Skeletal muscle tissue (tissue), 4 donors: ENCODE results near the gene NEDD8. TPM values are rescaled to one million over a fixed set of nuclear protein-coding genes. Genes with fewer than 3 reads are reported as not detected.
A peak's percentile ranks its signal among the peaks of the same experiment; 100 is the strongest.

Experiments used
- H3K27ac ChIP-seq: one replicate; pipeline ENCODE4 v1.7.0; 2013; ENCODE audit warnings: mild to moderate bottlenecking, low read depth, low read length, inconsistent platforms
- H3K27me3 ChIP-seq, 3 donors: one replicate each; pipeline ENCODE4 v1.7.0; 2013; ENCODE audit warnings: low read length in 3 of 3; ENCODE audit not compliant: control insufficient read depth in 3 of 3, insufficient read depth in 3 of 3
- H3K36me3 ChIP-seq, 3 donors: one replicate each; pipeline ENCODE4 v1.7.0; 2013; ENCODE audit warnings: low read length in 3 of 3; ENCODE audit not compliant: control insufficient read depth in 3 of 3, insufficient read depth in 3 of 3
- H3K4me1 ChIP-seq, 3 donors: one replicate each; pipeline ENCODE4 v1.7.0; 2013; ENCODE audit warnings: low read length in 3 of 3, mild to moderate bottlenecking in 3 of 3; ENCODE audit not compliant: control insufficient read depth in 3 of 3, insufficient read depth in 3 of 3
- H3K4me3 ChIP-seq, 3 donors: one replicate each; pipeline ENCODE4 v1.7.0; 2013; ENCODE audit warnings: low read length in 3 of 3
- H3K9ac ChIP-seq, 3 donors: one replicate each; pipeline ENCODE4 v1.7.0; 2013; ENCODE audit warnings: low read length in 3 of 3, mild to moderate bottlenecking in 3 of 3, moderate library complexity in 2 of 3, low read depth in 1 of 3
- H3K9me3 ChIP-seq, 3 donors: one replicate each; pipeline ENCODE4 v1.7.0; 2013; ENCODE audit warnings: low read length in 3 of 3; ENCODE audit not compliant: control insufficient read depth in 3 of 3
- total RNA-seq: library from RNA; depleted of rRNA; stranded (reverse); fragments of >200 nt; gene quantifications from one replicate; pipeline ENCODE4 v1.2.3, GENCODE V29; 2014
- donor health status: Osteomylitis.

Gene NEDD8
- total RNA-seq, 1 donor from 2014 or later = 81.9 TPM

GRCh38 chr14:24198814-24199524 lies 33.2 kb downstream of the NEDD8 start:
- H3K27me3 ChIP-seq = no peaks in the 10 kb centered on the region
- peaks cover 0 to 10% (median 8%) of the 10 kb centered on the region in 3 donors for H3K36me3 ChIP-seq
- peaks cover 19 to 28% (median 25%) of the 10 kb centered on the region in 3 donors for H3K4me1 ChIP-seq
- no peak overlapping the region for H3K4me3 ChIP-seq
- no peak overlapping the region for H3K27ac ChIP-seq
- no peak overlapping the region for H3K9ac ChIP-seq
- H3K9me3 ChIP-seq = no peaks in the 10 kb centered on the region

DNA sequence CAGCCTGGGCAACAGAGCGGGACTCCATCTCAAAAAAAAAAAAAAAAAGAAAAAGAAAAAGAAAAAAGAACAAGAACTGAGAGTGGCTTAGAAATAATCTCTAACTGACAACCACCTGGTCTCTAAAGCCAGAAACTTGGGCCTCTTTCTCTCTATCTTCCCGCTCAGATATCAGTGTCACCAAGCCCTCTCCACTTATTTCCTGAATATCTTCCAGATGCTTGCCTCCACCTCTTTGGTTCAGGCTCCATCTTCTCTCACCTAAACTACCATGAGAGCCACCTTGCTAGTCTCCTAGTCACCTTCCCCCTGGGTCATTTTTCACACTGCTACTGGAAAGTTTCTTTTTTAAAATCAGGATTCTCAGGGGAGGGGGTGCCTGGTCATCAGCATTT lies 35.1 kb downstream of the NEDD8 start:
- no peak overlapping the region for H3K27ac ChIP-seq
- H3K4me3 ChIP-seq = no peak overlapping the region
- no peak overlapping the region for H3K9ac ChIP-seq
- H3K9me3 ChIP-seq = no peaks in the 10 kb centered on the region
- H3K36me3 ChIP-seq = peaks cover 11 to 18% (median 16%) of the 10 kb centered on the region in 3 donors
- H3K4me1 ChIP-seq = peaks cover 19 to 31% (median 26%) of the 10 kb centered on the region in 3 donors
- no peaks in the 10 kb centered on the region for H3K27me3 ChIP-seq

DNA sequence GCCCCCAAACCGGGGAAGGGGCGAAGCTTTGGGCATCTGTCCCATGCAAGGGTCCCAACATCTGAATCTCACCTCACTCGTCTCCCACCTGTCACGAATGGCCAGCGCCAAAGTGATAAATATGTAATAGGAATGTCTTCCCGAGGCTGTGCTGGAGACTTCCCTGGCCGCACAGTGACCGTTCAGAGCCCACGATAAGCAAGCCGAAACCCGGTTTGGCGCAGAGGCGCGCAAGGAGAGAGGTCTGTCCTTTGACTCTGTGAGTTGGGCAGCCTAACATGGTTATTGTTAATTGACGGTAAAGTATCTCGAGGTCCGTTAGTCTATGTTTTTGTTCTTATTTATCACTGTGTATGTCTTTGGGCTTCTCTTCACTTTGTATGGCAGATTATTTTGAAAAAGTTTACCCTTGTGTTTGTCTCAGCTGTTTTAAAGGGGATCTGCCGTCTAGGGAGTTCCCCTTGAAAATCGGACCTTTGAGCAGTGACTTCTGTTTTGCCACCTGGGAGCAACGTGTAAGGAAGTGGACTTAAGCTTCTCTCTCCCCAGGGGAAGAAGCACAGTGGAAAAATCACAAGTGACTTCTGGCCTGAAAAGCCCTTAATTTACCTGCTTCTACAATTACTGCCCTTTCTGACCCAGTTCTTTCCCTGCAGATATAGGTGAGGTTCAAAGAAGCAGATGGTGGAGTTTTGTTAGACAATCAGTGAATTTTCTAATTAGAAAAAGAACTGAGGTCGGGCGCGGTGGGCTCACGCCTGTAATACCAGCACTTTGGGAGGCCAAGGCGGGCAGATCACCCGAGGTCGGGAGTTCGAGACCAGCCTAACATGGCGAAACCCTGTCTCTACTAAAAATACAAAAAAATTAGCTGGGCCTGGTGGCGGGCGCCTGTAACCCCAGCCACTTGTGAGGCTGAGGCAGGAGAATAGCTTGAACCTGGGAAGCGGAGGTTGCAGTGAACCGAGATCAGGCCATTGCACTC lies 35.8 kb downstream of the NEDD8 start:
- H3K36me3 ChIP-seq = peaks cover 18 to 23% (median 18%) of the 10 kb centered on the region in 3 donors
- peak overlapping the region; percentile 91 to 97 (median 96) for H3K9ac ChIP-seq
- H3K4me1 ChIP-seq = peaks cover 19 to 31% (median 26%) of the 10 kb centered on the region in 3 donors
- H3K9me3 ChIP-seq = no peaks in the 10 kb centered on the region
- peak overlapping the region; percentile 92 to 97 (median 95) for H3K4me3 ChIP-seq
- no peaks in the 10 kb centered on the region for H3K27me3 ChIP-seq
- peak overlapping the region; percentile 99 for H3K27ac ChIP-seq

DNA sequence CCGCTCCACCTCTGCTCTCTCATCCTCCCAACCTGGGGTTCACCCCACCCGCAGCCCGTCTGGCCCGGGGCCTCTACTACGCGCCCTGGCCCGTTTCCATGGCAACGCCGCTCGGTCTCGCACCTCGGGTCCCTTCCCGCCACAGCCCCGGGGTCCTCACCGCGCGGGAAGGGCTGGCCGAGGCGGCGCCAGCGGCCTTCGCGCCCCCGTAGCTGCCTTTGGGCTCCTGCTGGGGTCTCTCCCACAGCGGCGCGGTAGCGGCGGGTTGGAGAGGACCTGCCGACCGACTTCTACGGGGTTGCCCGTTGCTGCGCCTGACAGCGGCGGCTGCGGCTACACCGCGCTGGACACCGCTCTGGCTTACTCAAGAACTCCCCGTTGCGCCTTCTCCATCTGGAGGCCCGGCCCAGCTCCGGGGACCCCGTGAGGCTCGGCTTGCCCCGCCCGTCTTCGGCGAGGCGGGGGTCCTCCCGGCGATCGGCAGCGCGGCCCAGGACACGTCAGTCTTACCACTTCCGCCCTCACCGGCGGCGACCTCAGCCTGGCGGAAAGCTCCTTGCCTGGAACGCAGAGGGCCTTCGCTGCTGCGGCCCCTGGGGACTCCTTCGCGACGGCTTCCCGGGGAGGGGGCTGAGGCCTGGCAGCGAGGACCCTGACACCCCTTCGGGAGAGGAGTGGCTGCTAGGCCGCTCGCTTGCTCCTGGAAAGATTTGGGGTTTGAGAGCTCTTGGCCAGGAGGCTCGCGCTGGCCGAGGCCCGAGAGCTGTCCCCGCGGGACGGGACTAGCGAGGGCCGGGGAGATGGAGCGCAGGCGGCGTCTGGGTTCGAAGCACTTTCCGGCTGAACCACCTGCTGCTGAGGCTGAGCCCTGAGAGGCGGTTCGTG lies 36.7 kb downstream of the NEDD8 start, which contains the start of gene TM9SF1:
Gene TM9SF1, minus strand, starts transcription at position 256 of the 885 bp plus-strand sequence. CDS start 422 bp downstream, outside the sequence.
- Histone ChIP-seq H3K9me3 (no peaks in the 10 kb centered on the region), H3K4me3 (peak within 1 kb of the TSS; percentile 92 to 97 (median 95)), H3K27ac (peak within 1 kb of the TSS; percentile 99), H3K4me1 (peaks cover 19 to 31% (median 26%) of the 10 kb centered on the region in 3 donors), H3K36me3 (peaks cover 16 to 26% (median 21%) of the 10 kb centered on the region in 3 donors), H3K27me3 (no peaks in the 10 kb centered on the region), H3K9ac (peak within 1 kb of the TSS; percentile 91 to 97 (median 96))

DNA sequence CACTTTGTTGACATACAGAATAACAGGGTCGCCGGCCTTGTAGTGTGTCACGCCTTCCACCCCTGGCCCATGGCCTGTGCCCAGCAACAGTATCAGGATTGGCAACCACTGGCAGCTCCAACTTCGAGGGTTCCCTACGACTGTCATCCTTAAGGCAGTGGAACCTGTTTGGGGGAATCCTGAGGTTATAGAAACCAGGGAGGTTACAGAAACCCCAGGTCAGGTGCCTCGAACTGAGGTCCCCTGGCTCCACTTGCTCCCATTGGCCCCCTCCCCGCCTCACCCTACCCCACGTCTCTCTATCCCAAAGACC lies 37.3 kb downstream of the NEDD8 start:
- Histone ChIP-seq H3K36me3 (peaks cover 16 to 29% (median 27%) of the 10 kb centered on the region in 3 donors), H3K9me3 (no peaks in the 10 kb centered on the region), H3K4me3 (peak overlapping the region; percentile 92 to 97 (median 95)), H3K9ac (peak overlapping the region; percentile 91 to 97 (median 96)), H3K27ac (peak overlapping the region; percentile 99), H3K4me1 (peaks cover 19 to 31% (median 26%) of the 10 kb centered on the region in 3 donors), H3K27me3 (no peaks in the 10 kb centered on the region)

DNA sequence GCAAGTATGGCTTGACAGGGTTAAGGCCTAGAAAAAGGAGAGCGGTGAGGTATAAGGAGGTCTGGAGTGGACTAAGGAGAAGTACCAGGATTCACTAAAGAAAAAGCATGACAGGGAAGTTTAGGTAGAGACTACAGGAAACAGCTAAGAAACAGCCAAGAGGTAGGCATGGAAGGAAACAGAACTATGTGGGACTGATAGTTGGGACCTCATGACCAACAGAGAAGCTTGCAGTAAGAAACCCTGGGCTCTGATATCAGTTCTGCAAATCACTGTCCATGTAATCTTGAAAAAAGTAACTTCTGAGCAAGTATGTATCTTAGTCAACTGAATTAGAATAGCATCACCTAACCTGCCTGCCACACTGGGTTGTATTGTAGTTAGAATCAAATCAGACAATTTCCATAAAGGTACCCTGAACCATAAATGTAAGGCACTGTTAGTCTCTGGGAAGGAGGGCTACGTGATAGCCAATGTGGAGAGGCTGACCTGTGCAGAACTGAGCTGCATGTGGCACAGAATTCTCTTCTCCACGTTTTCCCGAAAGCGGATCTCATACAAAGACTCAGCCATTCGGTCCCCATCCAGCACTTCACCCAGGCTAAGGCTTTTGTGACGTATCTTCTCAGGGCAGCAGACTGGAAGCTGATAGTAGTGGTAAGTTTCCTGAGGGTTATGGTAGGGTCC lies 37.8 kb downstream of the NEDD8 start:
- Histone ChIP-seq H3K27me3 (no peaks in the 10 kb centered on the region), H3K9me3 (no peaks in the 10 kb centered on the region), H3K36me3 (peaks cover 20 to 32% (median 27%) of the 10 kb centered on the region in 3 donors), H3K9ac (peak overlapping the region; percentile 91 to 97 (median 96)), H3K4me3 (peak overlapping the region; percentile 92 to 97 (median 95)), H3K4me1 (peaks cover 19 to 31% (median 26%) of the 10 kb centered on the region in 3 donors), H3K27ac (peak overlapping the region; percentile 99)

- Histone ChIP-seq H3K9ac (no peak overlapping the region), H3K4me3 (no peak overlapping the region), H3K9me3 (no peaks in the 10 kb centered on the region), H3K27ac (no peak overlapping the region), H3K27me3 (no peaks in the 10 kb centered on the region), H3K4me1 (peaks cover 28 to 38% (median 34%) of the 10 kb centered on the region in 3 donors), H3K36me3 (peaks cover 17 to 27% (median 27%) of the 10 kb centered on the region in 3 donors)
Observed at GRCh38 chr14:24192933-24193332, 39.2 kb downstream of the NEDD8 start.

GRCh38 chr14:24190416-24190815 lies 41.8 kb downstream of the NEDD8 start:
- Histone ChIP-seq H3K27me3 (no peaks in the 10 kb centered on the region), H3K36me3 (peaks cover 34 to 46% (median 44%) of the 10 kb centered on the region in 3 donors), H3K9me3 (no peaks in the 10 kb centered on the region), H3K4me3 (no peak overlapping the region), H3K27ac (no peak overlapping the region), H3K9ac (no peak overlapping the region), H3K4me1 (peaks cover 26 to 37% (median 33%) of the 10 kb centered on the region in 3 donors)

DNA sequence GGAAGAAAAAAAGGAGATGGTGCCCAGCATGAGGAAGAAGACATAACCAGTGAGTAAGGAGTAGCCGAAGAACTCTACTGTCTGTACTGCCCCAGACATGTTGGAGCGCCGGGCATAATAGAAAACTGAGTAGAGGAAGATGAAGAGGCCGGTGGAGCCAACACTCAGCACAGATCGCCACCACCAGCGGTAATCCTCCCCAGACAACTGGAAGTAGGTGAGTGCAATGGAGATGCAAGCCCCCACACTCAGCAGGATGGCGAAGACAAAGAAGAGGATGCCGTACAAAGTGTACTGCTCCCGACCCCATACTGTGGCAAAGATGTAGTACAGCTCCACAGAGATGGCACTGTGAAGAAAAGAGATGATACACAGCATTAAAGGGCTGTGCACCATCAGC lies 42.7 kb downstream of the NEDD8 start:
- H3K9me3 ChIP-seq = no peaks in the 10 kb centered on the region
- H3K27me3 ChIP-seq = no peaks in the 10 kb centered on the region
- peaks cover 20 to 28% (median 27%) of the 10 kb centered on the region in 3 donors for H3K4me1 ChIP-seq
- no peak overlapping the region for H3K27ac ChIP-seq
- H3K9ac ChIP-seq = no peak overlapping the region
- H3K36me3 ChIP-seq = peaks cover 43 to 55% (median 53%) of the 10 kb centered on the region in 3 donors
- H3K4me3 ChIP-seq = no peak overlapping the region
